ENCODE data around the gene LGALS7.
"Not testable (repeated sequence)": the region's sequence is repeated elsewhere in the genome, so short reads cannot be mapped to it uniquely, and the experiment has no call there.

Gene LGALS7

DNA sequence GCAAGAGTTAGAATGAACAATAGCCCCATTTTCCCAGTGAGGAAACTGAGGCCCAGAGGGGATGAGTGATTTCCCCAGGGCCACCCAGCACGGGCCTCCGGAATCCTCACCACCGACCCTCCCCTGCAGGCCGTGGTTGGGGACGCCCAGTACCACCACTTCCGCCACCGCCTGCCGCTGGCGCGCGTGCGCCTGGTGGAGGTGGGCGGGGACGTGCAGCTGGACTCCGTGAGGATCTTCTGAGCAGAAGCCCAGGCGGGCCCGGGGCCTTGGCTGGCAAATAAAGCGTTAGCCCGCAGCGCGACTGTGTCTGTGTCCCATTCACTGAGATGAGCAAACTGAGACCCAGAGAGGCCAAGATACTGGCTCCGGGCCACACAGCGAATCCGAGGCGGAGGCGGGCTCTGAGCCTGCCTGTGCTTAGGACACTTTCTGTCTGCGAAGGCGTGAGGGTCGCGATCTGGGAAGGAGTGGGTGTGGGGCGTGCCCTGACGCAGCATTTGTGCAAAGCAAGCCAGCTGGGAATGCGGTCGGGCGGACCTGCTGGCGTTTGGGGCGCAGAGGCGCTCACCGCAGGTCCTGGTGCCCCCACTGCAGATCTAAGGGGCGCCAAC is 18.2 kb upstream of the LGALS7 start:
- H3K4me3 Mint-ChIP-seq; H3K27ac Mint-ChIP-seq; H3K9me3 Mint-ChIP-seq; DNase-seq (ENCODE audit: low spot score); H3K36me3 Mint-ChIP-seq (ENCODE audit: low read depth); H3K27me3 Mint-ChIP-seq (ENCODE audit: low read depth); H3K4me1 Mint-ChIP-seq (ENCODE audit: low read depth): not testable (repeated sequence)

DNA sequence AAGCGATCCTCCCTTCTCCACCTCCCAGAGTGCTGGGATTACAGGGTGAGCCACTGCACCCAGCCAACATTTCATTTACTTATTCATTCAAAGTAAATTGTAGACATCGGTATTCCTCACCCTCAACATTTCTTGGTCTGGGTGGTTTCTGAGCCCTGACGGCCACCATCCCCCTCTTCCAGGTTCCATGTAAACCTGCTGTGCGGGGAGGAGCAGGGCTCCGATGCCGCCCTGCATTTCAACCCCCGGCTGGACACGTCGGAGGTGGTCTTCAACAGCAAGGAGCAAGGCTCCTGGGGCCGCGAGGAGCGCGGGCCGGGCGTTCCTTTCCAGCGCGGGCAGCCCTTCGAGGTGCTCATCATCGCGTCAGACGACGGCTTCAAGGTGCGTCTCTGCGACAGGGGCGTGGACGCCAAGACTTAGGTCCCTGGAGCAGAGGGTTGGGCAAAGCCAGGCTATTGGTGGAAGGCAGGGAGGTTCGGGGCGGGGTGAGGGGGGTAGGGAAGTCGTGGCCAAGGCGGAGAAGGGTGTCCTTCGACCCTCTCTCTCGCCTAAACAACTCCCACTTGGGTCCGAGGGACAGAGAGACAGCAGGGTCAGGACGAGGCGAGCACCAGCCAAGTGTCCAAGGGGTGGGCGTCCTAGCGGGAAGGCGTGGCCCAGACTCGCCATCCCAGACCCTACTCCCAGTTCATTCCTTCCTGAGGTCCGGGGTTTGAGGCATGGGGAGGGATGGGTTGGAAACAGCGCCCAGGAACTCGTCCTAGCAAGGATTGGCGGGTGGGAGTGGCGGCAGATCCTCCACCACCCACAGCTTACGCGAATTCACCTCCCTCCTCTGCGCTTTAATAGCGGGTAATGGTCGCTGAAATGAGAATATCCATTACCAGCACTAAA is 17.4 kb upstream of the LGALS7 start:
- not testable (repeated sequence) for H3K27ac Mint-ChIP-seq; H3K4me3 Mint-ChIP-seq; H3K27me3 Mint-ChIP-seq (ENCODE audit: low read depth)

DNA sequence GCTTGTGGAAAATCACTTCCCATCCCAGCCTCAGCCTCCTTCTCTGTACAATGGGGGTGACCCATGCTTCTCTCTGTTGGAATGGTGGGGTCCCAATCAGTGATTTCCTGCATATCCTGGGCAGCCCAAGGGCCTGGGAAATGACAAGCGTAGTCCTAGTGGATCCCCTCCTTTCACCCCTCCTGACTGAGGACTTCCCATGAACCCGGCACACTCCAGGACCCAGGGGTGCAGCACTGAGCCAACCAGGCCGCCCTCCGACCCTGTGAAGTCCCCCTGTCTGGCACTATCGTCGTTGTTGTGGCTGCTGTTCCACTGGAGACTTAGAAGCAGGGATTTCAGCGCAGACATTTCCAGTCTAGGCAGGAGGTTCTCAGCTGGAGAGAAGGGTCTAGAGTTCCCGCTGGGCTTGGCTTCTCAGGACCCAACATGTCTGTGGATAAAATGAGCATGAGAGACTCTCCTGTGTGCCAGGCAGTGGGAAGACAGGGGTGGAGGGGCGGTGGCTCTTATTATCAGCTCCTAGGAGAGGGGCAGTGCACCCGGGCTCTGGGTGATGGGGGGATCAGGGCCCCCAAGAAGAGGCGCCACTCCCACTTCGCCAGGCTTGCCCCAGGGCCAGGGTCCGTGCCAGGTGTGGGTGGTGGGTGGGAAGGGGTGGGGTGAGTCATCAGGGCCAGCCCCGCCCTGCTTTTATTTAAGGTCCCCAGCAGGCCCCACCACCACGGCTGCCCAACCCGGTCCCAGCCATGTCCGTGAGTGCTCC is 15.3 kb upstream of the LGALS7 start, which contains the start of gene LGALS7B:
LGALS7B (plus strand) TSS at position 723 of the 766 bp plus-strand sequence; CDS start at position 750, 27 bp downstream.
- no peaks in the 10 kb centered on the region for H3K9me3 Mint-ChIP-seq
- H3K27me3 Mint-ChIP-seq (ENCODE audit: low read depth): no peaks in the 10 kb centered on the region
- no peak for DNase-seq (ENCODE audit: low spot score)
- H3K4me3 Mint-ChIP-seq: no peak within 1 kb of the TSS
- H3K36me3 Mint-ChIP-seq (ENCODE audit: low read depth): no peaks in the 10 kb centered on the region
- H3K4me1 Mint-ChIP-seq (ENCODE audit: low read depth): peaks cover 3% of the 10 kb centered on the region
- H3K27ac Mint-ChIP-seq: no peak within 1 kb of the TSS

More for the DNA sequence above, 17.4 kb upstream of the LGALS7 start:
- not testable (repeated sequence) for H3K36me3 Mint-ChIP-seq (ENCODE audit: low read depth); H3K4me1 Mint-ChIP-seq (ENCODE audit: low read depth); H3K9me3 Mint-ChIP-seq; DNase-seq (ENCODE audit: low spot score)

DNA sequence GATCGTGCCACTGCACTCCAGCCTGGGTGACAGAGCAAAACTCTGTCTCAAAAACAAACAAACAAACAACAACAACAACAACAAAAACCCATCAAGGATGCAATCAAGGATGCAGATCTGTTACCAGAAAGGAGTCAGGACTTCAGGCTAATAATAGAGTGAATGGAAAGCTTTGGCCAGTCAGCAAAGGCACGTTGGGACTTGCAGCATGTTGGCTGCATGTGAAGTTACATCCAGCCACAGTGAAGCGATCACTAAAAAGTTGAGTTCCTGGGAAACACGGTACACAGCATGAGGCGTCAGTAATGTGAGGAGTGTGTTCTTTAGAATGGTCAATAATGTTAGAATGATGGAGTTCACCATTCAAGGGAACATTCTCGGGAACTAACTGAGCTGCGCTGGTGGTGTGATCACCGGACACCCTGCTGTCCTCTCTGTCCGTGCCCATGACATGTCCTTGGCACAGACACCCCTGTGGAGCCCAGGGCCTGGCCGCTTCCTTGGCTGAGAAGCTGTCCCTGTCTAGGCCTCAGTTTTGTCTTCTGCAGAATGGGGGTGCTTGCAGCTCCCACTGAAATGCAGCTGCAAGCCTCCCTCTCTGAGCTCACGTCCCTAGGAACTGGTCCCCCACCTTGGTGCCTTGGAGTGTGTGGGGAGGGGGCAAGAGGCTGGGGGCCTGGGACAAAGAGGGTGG is 13.4 kb upstream of the LGALS7 start:
- no peak for DNase-seq (ENCODE audit: low spot score)
- H3K36me3 Mint-ChIP-seq (ENCODE audit: low read depth): no peaks in the 10 kb centered on the region
- no peaks in the 10 kb centered on the region for H3K9me3 Mint-ChIP-seq
- no peak overlapping the region for H3K27ac Mint-ChIP-seq
- no peak overlapping the region for H3K4me3 Mint-ChIP-seq
- H3K4me1 Mint-ChIP-seq (ENCODE audit: low read depth): no peaks in the 10 kb centered on the region
- H3K27me3 Mint-ChIP-seq (ENCODE audit: low read depth): no peaks in the 10 kb centered on the region

DNA sequence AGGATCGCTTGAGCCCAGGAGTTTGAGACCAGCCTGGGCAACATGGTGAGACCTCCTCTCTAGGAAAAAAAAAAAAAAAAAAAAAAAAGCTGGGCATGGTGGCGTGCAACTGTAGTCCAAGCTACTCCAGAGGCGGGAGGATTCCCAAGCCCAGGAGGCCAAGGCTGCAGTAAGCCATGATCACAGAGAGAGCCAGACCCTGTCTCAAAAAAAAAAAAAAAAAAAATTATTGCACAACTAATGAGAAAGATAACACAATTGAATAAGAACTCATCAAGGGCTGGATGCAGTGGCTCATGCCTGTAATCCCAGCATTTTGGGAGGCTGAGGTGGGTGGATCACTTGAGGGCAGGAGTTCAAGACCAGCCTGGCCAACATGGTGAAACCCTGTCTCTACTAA is 12.7 kb upstream of the LGALS7 start:
- not testable (repeated sequence) for H3K4me1 Mint-ChIP-seq (ENCODE audit: low read depth); H3K27me3 Mint-ChIP-seq (ENCODE audit: low read depth); H3K27ac Mint-ChIP-seq; H3K9me3 Mint-ChIP-seq; DNase-seq (ENCODE audit: low spot score); H3K36me3 Mint-ChIP-seq (ENCODE audit: low read depth); H3K4me3 Mint-ChIP-seq

DNA sequence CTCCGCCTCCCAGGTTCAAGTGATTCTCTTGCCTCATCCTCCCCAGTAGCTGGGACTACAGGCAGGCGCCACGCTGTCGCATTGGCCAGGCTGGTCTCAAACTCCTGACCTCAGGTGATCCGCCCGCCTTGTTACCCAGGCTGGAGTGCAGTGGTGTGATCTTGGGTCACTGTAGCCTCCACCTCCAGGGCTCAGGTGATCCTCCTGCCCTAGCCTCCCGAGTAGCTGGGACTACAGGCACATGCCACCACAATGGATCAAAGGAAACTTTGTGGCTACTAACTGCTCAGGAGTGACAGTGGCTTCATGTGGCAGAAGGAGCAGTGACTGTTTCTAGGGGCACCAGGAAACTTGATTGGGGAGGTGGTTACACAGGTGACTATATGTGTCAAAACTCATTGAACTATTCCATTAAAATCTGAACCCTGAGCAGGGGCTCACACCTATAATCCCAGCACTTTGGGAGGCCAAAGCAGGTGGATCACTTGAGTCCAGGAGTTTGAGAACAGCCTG is 11.9 kb upstream of the LGALS7 start:
- no peaks in the 10 kb centered on the region for H3K4me1 Mint-ChIP-seq (ENCODE audit: low read depth)
- H3K36me3 Mint-ChIP-seq (ENCODE audit: low read depth): no peaks in the 10 kb centered on the region
- peaks cover 3% of the 10 kb centered on the region for H3K27me3 Mint-ChIP-seq (ENCODE audit: low read depth)
- no peak overlapping the region for H3K4me3 Mint-ChIP-seq
- H3K9me3 Mint-ChIP-seq: no peaks in the 10 kb centered on the region
- no peak for DNase-seq (ENCODE audit: low spot score)
- H3K27ac Mint-ChIP-seq: no peak overlapping the region

DNA sequence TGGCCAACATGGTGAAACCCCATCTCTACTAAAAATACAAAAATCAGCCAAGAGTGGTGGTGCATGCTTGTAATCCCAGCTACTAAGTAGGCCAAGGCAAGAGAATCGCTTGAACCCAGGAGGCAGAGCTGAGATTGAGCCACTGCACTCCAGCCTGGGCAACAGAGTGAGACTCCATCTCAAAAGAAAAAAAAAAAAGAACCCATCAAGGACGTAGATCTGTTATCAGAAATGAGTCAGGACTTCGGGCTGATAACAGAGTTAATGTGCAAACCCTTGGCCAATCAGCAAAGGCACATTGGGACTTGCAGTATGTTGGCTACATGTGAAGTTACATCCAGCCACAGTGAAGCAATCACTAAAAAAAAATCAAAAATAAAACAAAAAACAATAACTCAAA is 10.9 kb upstream of the LGALS7 start:
- Mint-ChIP-seq H3K36me3 (ENCODE audit: low read depth) (no peaks in the 10 kb centered on the region), H3K9me3 (no peaks in the 10 kb centered on the region), H3K4me1 (ENCODE audit: low read depth) (no peaks in the 10 kb centered on the region), H3K27ac (no peak overlapping the region), H3K4me3 (no peak overlapping the region), H3K27me3 (ENCODE audit: low read depth) (peaks cover 3% of the 10 kb centered on the region)
- no peak for DNase-seq (ENCODE audit: low spot score)

DNA sequence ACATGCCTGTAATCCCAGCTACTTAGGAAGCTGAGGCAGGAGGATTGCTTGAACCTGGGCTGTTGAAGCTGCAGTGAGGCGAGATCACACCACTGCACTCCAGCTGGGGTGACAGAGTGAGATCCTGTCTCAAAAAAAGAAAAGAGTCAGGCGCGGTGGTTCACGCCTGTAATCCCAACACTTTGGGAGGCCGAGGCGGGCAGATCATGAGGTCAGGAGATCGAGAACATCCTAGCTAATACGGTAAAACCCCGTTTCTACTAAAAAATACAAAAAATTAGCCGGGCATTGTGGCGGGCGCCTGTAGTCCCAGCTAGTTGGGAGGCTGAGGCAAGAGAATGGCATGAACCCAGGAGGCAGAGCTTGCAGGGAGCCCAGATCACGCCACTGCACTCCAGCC is 8.9 kb upstream of the LGALS7 start:
- not testable (repeated sequence) for H3K27ac Mint-ChIP-seq; H3K4me1 Mint-ChIP-seq (ENCODE audit: low read depth); DNase-seq (ENCODE audit: low spot score); H3K9me3 Mint-ChIP-seq; H3K4me3 Mint-ChIP-seq; H3K36me3 Mint-ChIP-seq (ENCODE audit: low read depth); H3K27me3 Mint-ChIP-seq (ENCODE audit: low read depth)

DNA sequence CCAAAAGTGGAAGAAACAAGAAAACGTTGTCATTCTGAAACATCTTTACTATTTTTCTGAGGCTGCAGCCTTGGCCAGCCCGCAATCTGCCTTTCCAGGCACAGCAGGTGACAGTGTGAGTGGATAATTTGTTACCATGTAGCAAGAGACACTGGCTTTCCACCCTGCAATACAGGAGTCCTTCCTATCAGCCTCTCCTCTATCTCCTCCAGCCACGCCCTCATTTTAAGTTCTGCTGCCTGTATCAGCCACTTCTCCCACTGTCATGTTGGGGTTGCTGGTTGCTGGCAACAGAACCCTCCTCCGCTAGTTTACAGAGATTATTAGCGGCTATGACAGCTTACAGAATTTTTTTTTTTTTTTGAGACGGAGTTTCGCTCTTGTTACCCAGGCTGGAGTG is 7.7 kb upstream of the LGALS7 start:
- Mint-ChIP-seq H3K36me3 (ENCODE audit: low read depth) (no peaks in the 10 kb centered on the region), H3K27me3 (ENCODE audit: low read depth) (peaks cover 8% of the 10 kb centered on the region), H3K4me3 (no peak overlapping the region), H3K4me1 (ENCODE audit: low read depth) (no peaks in the 10 kb centered on the region), H3K9me3 (no peaks in the 10 kb centered on the region), H3K27ac (no peak overlapping the region)
- no peak for DNase-seq (ENCODE audit: low spot score)

DNA sequence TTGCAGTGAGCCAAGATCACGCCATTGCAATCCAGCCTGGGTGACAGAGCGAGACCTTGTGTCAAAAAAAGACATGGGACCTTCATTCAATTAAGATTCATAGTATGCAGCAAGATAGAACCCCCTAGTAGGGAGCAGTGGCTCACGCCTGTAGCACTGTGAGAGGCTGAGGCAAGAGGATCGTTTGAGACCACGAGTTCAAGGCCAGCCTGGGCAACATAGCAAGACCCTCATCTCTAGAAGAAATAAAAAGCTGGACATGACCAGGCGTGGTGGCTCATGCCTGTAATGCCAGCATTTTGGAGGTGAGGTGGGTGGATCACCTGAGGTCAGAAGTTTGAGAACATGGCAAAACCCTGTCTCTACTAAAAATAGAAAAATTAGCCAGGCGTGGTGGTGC is 7.1 kb upstream of the LGALS7 start:
- Mint-ChIP-seq H3K36me3 (ENCODE audit: low read depth) (no peaks in the 10 kb centered on the region), H3K27ac (no peak overlapping the region), H3K9me3 (no peaks in the 10 kb centered on the region), H3K4me3 (no peak overlapping the region), H3K4me1 (ENCODE audit: low read depth) (no peaks in the 10 kb centered on the region), H3K27me3 (ENCODE audit: low read depth) (peaks cover 8% of the 10 kb centered on the region)
- DNase-seq (ENCODE audit: low spot score): no peak

DNA sequence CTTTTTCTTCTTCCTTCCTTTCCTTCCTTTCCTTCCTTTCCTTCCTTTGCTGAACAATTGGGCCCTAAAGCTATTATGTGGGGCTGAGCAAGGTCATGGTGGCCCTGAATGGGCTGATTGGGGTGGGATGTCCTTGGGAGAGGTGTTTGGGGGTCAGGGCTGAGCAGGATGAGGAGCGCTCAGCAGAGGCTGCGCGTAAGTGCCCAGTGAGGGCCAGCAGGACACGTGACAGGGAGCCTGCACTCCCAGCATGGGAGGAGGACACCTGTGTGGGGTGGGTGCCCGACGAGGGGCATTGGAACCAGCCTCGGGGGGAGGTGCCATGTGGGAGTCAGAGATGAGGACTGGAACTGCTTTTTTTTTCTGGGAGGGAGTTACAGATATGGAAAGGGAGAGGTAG is 5.4 kb upstream of the LGALS7 start:
- Mint-ChIP-seq H3K27ac (no peak overlapping the region), H3K27me3 (ENCODE audit: low read depth) (peaks cover 8% of the 10 kb centered on the region), H3K9me3 (no peaks in the 10 kb centered on the region), H3K4me3 (no peak overlapping the region), H3K4me1 (ENCODE audit: low read depth) (no peaks in the 10 kb centered on the region), H3K36me3 (ENCODE audit: low read depth) (no peaks in the 10 kb centered on the region)
- DNase-seq (ENCODE audit: low spot score): no peak

DNA sequence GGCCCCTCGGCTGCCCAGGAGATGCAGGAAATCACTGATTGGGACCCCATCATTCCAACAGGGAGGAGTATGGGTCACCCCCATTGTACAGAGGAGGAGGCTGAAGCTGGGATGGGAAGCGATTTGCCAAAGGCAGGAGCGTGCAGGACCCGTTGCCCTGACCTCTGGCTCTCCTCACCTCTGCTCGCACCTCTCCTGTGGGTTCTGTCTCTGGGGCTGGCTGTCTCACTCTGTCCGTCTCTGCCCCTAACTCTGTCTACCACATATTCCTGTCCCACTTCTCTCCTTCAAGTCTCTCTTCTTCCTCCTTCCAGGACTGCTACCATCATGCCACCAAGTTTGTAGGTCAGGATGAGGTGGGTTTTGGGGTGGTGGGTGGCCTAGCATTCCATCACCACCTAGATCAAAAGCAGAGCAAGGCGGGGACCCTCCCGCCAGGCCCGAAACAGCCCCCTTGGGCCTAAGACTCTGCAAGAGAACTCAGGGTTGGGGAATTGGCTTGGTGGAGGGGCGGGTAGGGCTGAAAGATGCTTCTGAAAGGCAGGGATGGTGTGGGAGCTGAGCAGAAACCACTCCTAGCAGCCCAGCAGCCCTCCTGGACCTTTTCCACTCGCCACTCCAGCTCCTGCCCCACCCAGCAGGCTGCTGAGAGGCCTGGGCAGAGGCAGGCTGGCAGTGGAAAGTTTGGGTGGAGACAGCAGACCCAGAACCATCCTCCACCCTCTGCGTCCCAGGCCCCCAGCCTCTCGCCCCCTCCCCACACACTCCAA is 1.0 kb upstream of the LGALS7 start:
- Mint-ChIP-seq H3K27me3 (ENCODE audit: low read depth) (peaks cover 5% of the 10 kb centered on the region), H3K36me3 (ENCODE audit: low read depth) (no peaks in the 10 kb centered on the region), H3K4me3 (no peak overlapping the region), H3K27ac (no peak overlapping the region), H3K9me3 (no peaks in the 10 kb centered on the region), H3K4me1 (ENCODE audit: low read depth) (peaks cover 3% of the 10 kb centered on the region)
- DNase-seq (ENCODE audit: low spot score): no peak

DNA sequence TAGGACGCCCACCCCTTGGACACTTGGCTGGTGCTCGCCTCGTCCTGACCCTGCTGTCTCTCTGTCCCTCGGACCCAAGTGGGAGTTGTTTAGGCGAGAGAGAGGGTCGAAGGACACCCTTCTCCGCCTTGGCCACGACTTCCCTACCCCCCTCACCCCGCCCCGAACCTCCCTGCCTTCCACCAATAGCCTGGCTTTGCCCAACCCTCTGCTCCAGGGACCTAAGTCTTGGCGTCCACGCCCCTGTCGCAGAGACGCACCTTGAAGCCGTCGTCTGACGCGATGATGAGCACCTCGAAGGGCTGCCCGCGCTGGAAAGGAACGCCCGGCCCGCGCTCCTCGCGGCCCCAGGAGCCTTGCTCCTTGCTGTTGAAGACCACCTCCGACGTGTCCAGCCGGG is 1.7 kb downstream of the LGALS7 start:
- not testable (repeated sequence) for H3K36me3 Mint-ChIP-seq (ENCODE audit: low read depth); H3K9me3 Mint-ChIP-seq; H3K4me1 Mint-ChIP-seq (ENCODE audit: low read depth); DNase-seq (ENCODE audit: low spot score); H3K27ac Mint-ChIP-seq; H3K4me3 Mint-ChIP-seq; H3K27me3 Mint-ChIP-seq (ENCODE audit: low read depth)
